H1 (cell line): ENCODE measurements around the gene RANGRF. TPM values are rescaled to one million over a fixed set of nuclear protein-coding genes. Genes with fewer than 3 reads are reported as not detected.

Experiments
- CTCF ChIA-PET: fragments of 300-600 bp; sonication (Branson Sonifier 250); formaldehyde crosslinking; loops from one replicate; lab custom pipeline; 2021; ENCODE audit not compliant: partially characterized antibody; lab: Charles Lee
- POLR2A ChIA-PET: fragments of 300-600 bp; sonication (Branson Sonifier 250); formaldehyde crosslinking; loops from one replicate; lab custom pipeline; 2021; ENCODE audit warnings: inconsistent platforms; ENCODE audit not compliant: partially characterized antibody; lab: Charles Lee
- DNase-seq, 2 experiments: peaks; one replicate each; pipeline versions ENCODE4 v3.0.0 to v3.0.0-alpha.2; 2010 to 2022; ENCODE audit warnings: low spot score in 2 of 2, low read depth in 1 of 2, mixed read lengths in 1 of 2
- FAIRE-seq: peaks from 2 replicates; lab custom pipeline; 2011; peaks lifted over from hg19 to GRCh38; lab: Jason Lieb, UNC
- H2AFZ ChIP-seq: 2 replicates; pipeline ENCODE4 v1.8.1; 2012; ENCODE audit warnings: low read length, inconsistent platforms
- H2AK5ac ChIP-seq: 2 replicates; pipeline ENCODE4 v1.6.1; 2013; ENCODE audit warnings: low read depth, low read length
- H2BK120ac ChIP-seq: replicated peaks from 2 replicates; pipeline ENCODE3; 2013; ENCODE audit warnings: low read depth, low read length, inconsistent platforms
- H2BK12ac ChIP-seq: 2 replicates; pipeline ENCODE4 v1.6.1; 2013; ENCODE audit warnings: low read depth, low read length
- H2BK15ac ChIP-seq: 2 replicates; pipeline ENCODE4 v1.6.1; 2013; ENCODE audit warnings: low read length
- H2BK20ac ChIP-seq: 2 replicates; pipeline ENCODE4 v1.6.1; 2013; ENCODE audit warnings: low read length
- H2BK5ac ChIP-seq: 2 replicates; pipeline ENCODE4 v1.6.1; 2013; ENCODE audit warnings: low read depth, low read length
- H3K14ac ChIP-seq: 2 replicates; pipeline ENCODE4 v1.6.1; 2013; ENCODE audit warnings: inconsistent platforms; ENCODE audit not compliant: insufficient read length
- H3K18ac ChIP-seq: 2 replicates; pipeline ENCODE4 v1.6.1; 2013; ENCODE audit warnings: low read length; ENCODE audit errors: extremely low read depth
- H3K23ac ChIP-seq: 2 replicates; pipeline ENCODE4 v1.6.1; 2013; ENCODE audit warnings: inconsistent platforms; ENCODE audit not compliant: insufficient read length
- H3K23me2 ChIP-seq: 2 replicates; pipeline ENCODE4 v1.6.1; 2013; ENCODE audit warnings: low read depth, low read length
- H3K27ac ChIP-seq: 2 replicates; pipeline ENCODE4 v1.6.1; 2011; ENCODE audit warnings: low read depth, low read length, inconsistent platforms
- H3K27me3 ChIP-seq, 4 experiments: replicated peaks in 1 of 4; 1 replicate in 1 of 4; 2 replicates in 3 of 4; pipeline versions ENCODE4 v1.6.1 to v1.8.1; 2011 to 2013; ENCODE audit warnings: low read length in 3 of 4, mild to moderate bottlenecking in 3 of 4, inconsistent platforms in 2 of 4, mixed read lengths in 2 of 4, moderate library complexity in 1 of 4; ENCODE audit not compliant: control insufficient read depth in 3 of 4, insufficient read depth in 3 of 4; ENCODE audit errors: extremely low read depth in 1 of 4
- H3K36me3 ChIP-seq, 4 experiments: 2 replicates each; pipeline versions ENCODE4 v1.6.1 to v1.8.1; 2011 to 2013; ENCODE audit warnings: mild to moderate bottlenecking in 4 of 4, low read length in 3 of 4, moderate library complexity in 2 of 4, control low read depth in 1 of 4, inconsistent platforms in 1 of 4; ENCODE audit not compliant: insufficient read depth in 4 of 4, control insufficient read depth in 2 of 4
- H3K4ac ChIP-seq: replicated peaks from 2 replicates; pipeline ENCODE3; 2013; ENCODE audit warnings: low read length, low read depth, mixed read lengths, inconsistent platforms; ENCODE audit not compliant: insufficient read length
- H3K4me1 ChIP-seq, 4 experiments: replicated peaks in 1 of 4; 1 replicate in 1 of 4; 2 replicates in 3 of 4; pipeline versions ENCODE4 v1.6.1 to v1.8.1; 2011 to 2013; ENCODE audit warnings: low read length in 3 of 4, inconsistent platforms in 2 of 4, mixed read lengths in 1 of 4; ENCODE audit not compliant: insufficient read depth in 4 of 4, control insufficient read depth in 3 of 4
- H3K4me2 ChIP-seq, 2 experiments: 2 replicates each; pipeline versions ENCODE4 v1.6.1 to v1.8.1; 2011 to 2013; ENCODE audit warnings: low read depth in 2 of 2, low read length in 2 of 2, control low read depth in 1 of 2, inconsistent platforms in 1 of 2, mild to moderate bottlenecking in 1 of 2; ENCODE audit not compliant: insufficient read depth in 1 of 2
- H3K4me3 ChIP-seq, 4 experiments: fragments of 200-600, 300-600 bp in 1 of 4; sonication (generic), shearing (Covaris generic), sonication (Bioruptor Twin) in 1 of 4; 2 replicates each; pipeline versions ENCODE4 v1.5.1 to v1.8.1; 2011 to 2016; ENCODE audit warnings: low read length in 4 of 4, low read depth in 3 of 4, control low read depth in 2 of 4, inconsistent platforms in 2 of 4, mild to moderate bottlenecking in 2 of 4, mixed read lengths in 1 of 4, moderate library complexity in 1 of 4; ENCODE audit not compliant: insufficient read depth in 2 of 4; ENCODE audit errors: extremely low read depth in 1 of 4
- H3K56ac ChIP-seq: replicated peaks from 2 replicates; pipeline ENCODE3; 2013; ENCODE audit warnings: low read depth, mild to moderate bottlenecking, mixed read lengths, low read length, inconsistent platforms; ENCODE audit not compliant: insufficient read length
- H3K79me1 ChIP-seq: 2 replicates; pipeline ENCODE4 v1.6.1; 2013; ENCODE audit warnings: low read depth, low read length, control low read depth
- H3K79me2 ChIP-seq, 2 experiments: 2 replicates each; pipeline versions ENCODE4 v1.6.1 to v1.8.1; 2012 to 2013; ENCODE audit warnings: low read length in 2 of 2, mild to moderate bottlenecking in 2 of 2, inconsistent platforms in 1 of 2; ENCODE audit not compliant: insufficient read depth in 2 of 2, control insufficient read depth in 1 of 2
- H3K9ac ChIP-seq, 4 experiments: replicated peaks in 1 of 4; 1 replicate in 1 of 4; 2 replicates in 3 of 4; pipeline versions ENCODE4 v1.6.1 to v1.8.1; 2011 to 2013; ENCODE audit warnings: low read depth in 3 of 4, low read length in 3 of 4, control low read depth in 2 of 4, mild to moderate bottlenecking in 2 of 4, moderate library complexity in 2 of 4, inconsistent platforms in 1 of 4; ENCODE audit errors: extremely low read depth in 1 of 4
- H3K9me3 ChIP-seq, 2 experiments: 2 replicates each; pipeline versions ENCODE4 v1.6.1 to v1.8.1; 2012 to 2013; ENCODE audit warnings: mild to moderate bottlenecking in 2 of 2, moderate library complexity in 2 of 2, control low read depth in 1 of 2, inconsistent platforms in 1 of 2, low read depth in 1 of 2, low read length in 1 of 2, mixed read lengths in 1 of 2; ENCODE audit not compliant: insufficient read depth in 2 of 2
- H4K20me1 ChIP-seq, 2 experiments: replicated peaks in 1 of 2; 2 replicates each; pipeline versions ENCODE3 to v1.8.1; 2011 to 2013; ENCODE audit warnings: inconsistent platforms in 2 of 2, low read length in 2 of 2, mild to moderate bottlenecking in 1 of 2; ENCODE audit not compliant: insufficient read depth in 2 of 2, control insufficient read depth in 1 of 2
- H4K5ac ChIP-seq: 2 replicates; pipeline ENCODE4 v1.6.1; 2013; ENCODE audit warnings: low read length, low read depth, mixed read lengths, inconsistent platforms; ENCODE audit not compliant: insufficient read length
- H4K8ac ChIP-seq: 2 replicates; pipeline ENCODE4 v1.8.0; 2013; ENCODE audit warnings: mild to moderate bottlenecking, moderate library complexity, low read length, inconsistent platforms; ENCODE audit not compliant: insufficient read depth; ENCODE audit errors: extremely low read depth
- H4K91ac ChIP-seq: replicated peaks from 2 replicates; pipeline ENCODE3; 2013; ENCODE audit warnings: low read length, mixed read lengths, inconsistent platforms; ENCODE audit not compliant: insufficient read length
- CHD1 ChIP-seq: IDR thresholded peaks from 2 replicates; pipeline ENCODE4 v1.6.1; 2012; ENCODE audit warnings: low read depth, low read length, improper control_type of control experiment
- CREB1 ChIP-seq: IDR thresholded peaks from 2 replicates; pipeline ENCODE4 v1.6.1; 2012; ENCODE audit warnings: inconsistent platforms
- EP300 ChIP-seq, 2 experiments: IDR thresholded peaks; 1 replicate in 1 of 2; 2 replicates in 1 of 2; pipeline ENCODE4 v1.6.1; 2011 to 2012; ENCODE audit warnings: low read depth in 2 of 2, low read length in 2 of 2, mild to moderate bottlenecking in 2 of 2, borderline replicate concordance in 1 of 2, inconsistent platforms in 1 of 2, moderate library complexity in 1 of 2
- HDAC2 ChIP-seq, 2 experiments: fragments of 300-600 bp in 1 of 2; sonication (generic) in 1 of 2; IDR thresholded peaks; 2 replicates each; pipeline ENCODE4 v1.6.1; 2011 to 2012; ENCODE audit warnings: low read depth in 2 of 2, low read length in 2 of 2, mild to moderate bottlenecking in 2 of 2, moderate library complexity in 2 of 2, borderline replicate concordance in 1 of 2, inconsistent platforms in 1 of 2
- SAP30 ChIP-seq: fragments of 300-600 bp; sonication (generic); IDR thresholded peaks from 2 replicates; pipeline ENCODE4 v1.7.1; 2012; ENCODE audit warnings: low read length, moderate library complexity, mild to moderate bottlenecking, inconsistent platforms; ENCODE audit not compliant: insufficient read depth, insufficient replicate concordance
- TEAD4 ChIP-seq: IDR thresholded peaks from 2 replicates; pipeline ENCODE4 v1.6.1; 2012; ENCODE audit warnings: low read depth, low read length, inconsistent platforms, mixed read lengths
- WGBS, 2 experiments: shearing (Covaris generic) in 1 of 2; methylation state at CpG; one replicate each; pipeline versions ENCODE4 v1.1.6 to v1.1.7; 2013 to 2015; ENCODE audit warnings: low lambda C conversion rate in 2 of 2, mixed read lengths in 2 of 2, inconsistent platforms in 1 of 2, low coverage in 1 of 2, missing lambda C conversion rate in 1 of 2; ENCODE audit not compliant: insufficient replicate concordance in 2 of 2, insufficient coverage in 1 of 2, insufficient read length in 1 of 2; ENCODE audit errors: extremely low coverage in 1 of 2, missing lambda C conversion rate in 1 of 2; 5-methylcytosine and 5-hydroxymethylcytosine counted together
- polyA plus RNA-seq, 7 experiments: library from polyadenylated mRNA; depleted of rRNA in 3 of 7; stranded (reverse) in 5 of 7; unstranded in 2 of 7; fragments of >200 nt in 5 of 7; fragments of 200-250 nt in 2 of 7; gene quantifications; 1 replicate in 5 of 7; 2 replicates in 1 of 7; 4 replicates in 1 of 7; pipeline versions ENCODE4 v1.2.1 to v1.2.3, GENCODE V29; 2011 to 2013; ENCODE audit warnings: missing spikeins in 2 of 7, mixed read lengths in 2 of 7
- total RNA-seq: library from RNA; stranded (reverse); fragmentation: NEBNext Ultra II Directional; extraction: Animal tissue kit (Norgen Biotek cat#: 25700); gene quantifications from 2 replicates; pipeline ENCODE4 v1.2.1, GENCODE V29; 2021

RANGRF gene
- total and polyA plus RNA-seq, 2 of the 8 experiments (the other 6 are each of a cell fraction or from before 2014, with no cell fraction given), result 36.9 to 49.6 TPM

- ChIA-PET CTCF (interaction anchor here (0.7 to 1.3 kb wide), 2 partner anchors 12 to 45 kb away, joined by 3 to 4 read pairs; no protein-coding TSS in a partner anchor), POLR2A (interaction anchor here (0.6 to 66.3 kb wide), 3 partner anchors 8 to 120 kb away, joined by 3 to 1521 read pairs (median 1521); partner anchors contain the start of genes CTC1, PFAS, RANGRF and SLC25A35)
- H3K27me3 ChIP-seq, result no peaks in the 10 kb centered on the region
- no peak overlapping the region for H3K56ac ChIP-seq
- no peak overlapping the region for H2AK5ac ChIP-seq
- no peak overlapping the region for H3K23ac ChIP-seq
- no peak overlapping the region for H4K8ac ChIP-seq
- H3K27ac ChIP-seq, result no peak overlapping the region
- DNase-seq, result no peak
- H3K36me3 ChIP-seq, result peaks cover 30 to 73% (median 55%) of the 10 kb centered on the region in 4 experiments
- no peaks in the 10 kb centered on the region for H3K23me2 ChIP-seq
- H3K4me1 ChIP-seq, result no peaks in the 10 kb centered on the region
- no peak overlapping the region for H2BK120ac ChIP-seq
- 92% methylated on average over 10 of the region's 10 CpGs; no CpG with 5 or more reads in 1 of the 2 experiments for WGBS, 2 experiments
- H3K4ac ChIP-seq, result no peak overlapping the region
- H4K91ac ChIP-seq, result no peak overlapping the region
- H3K18ac ChIP-seq, result no peak overlapping the region
- no peak overlapping the region for H2BK15ac ChIP-seq
- no peak overlapping the region for H3K9ac ChIP-seq
- H2BK5ac ChIP-seq, result no peak overlapping the region
- no peak overlapping the region for H4K5ac ChIP-seq
- no peak overlapping the region for H2BK12ac ChIP-seq
- peaks cover 9% of the 10 kb centered on the region; the same call in 1 of the 2 replicates for H3K79me1 ChIP-seq
- H3K4me2 ChIP-seq, result no peak overlapping the region
- peaks cover 0 to 5% of the 10 kb centered on the region in 2 experiments for H4K20me1 ChIP-seq
- H3K4me3 ChIP-seq, result no peak overlapping the region
- no peak overlapping the region for H2BK20ac ChIP-seq
- H3K14ac ChIP-seq, result no peak overlapping the region
- no peak overlapping the region for H2AFZ ChIP-seq
- peaks cover 6 to 21% of the 10 kb centered on the region in 2 experiments for H3K79me2 ChIP-seq
- FAIRE-seq, result no peak
- no peaks in the 10 kb centered on the region for H3K9me3 ChIP-seq
- TF ChIP-seq HDAC2 (IDR thresholded peaks at IDR 0.05; ENCODE audit: borderline replicate concordance in 1 of 2, low read depth in 2 of 2, low read length in 2 of 2), result no peak
- no peak for TF ChIP-seq CHD1
- TF ChIP-seq SAP30, result no peak
- no peak for TF ChIP-seq EP300 (IDR thresholded peaks at IDR 0.05; ENCODE audit: borderline replicate concordance in 1 of 2, low read depth in 2 of 2, low read length in 2 of 2)
- TF ChIP-seq TEAD4, result no peak
- no peak for TF ChIP-seq CREB1
Observed at GRCh38 chr17:8256291-8256690, 32.2 kb upstream of the RANGRF start.
